ENCODE results near the gene EFEMP1.

The EFEMP1 gene

DNA sequence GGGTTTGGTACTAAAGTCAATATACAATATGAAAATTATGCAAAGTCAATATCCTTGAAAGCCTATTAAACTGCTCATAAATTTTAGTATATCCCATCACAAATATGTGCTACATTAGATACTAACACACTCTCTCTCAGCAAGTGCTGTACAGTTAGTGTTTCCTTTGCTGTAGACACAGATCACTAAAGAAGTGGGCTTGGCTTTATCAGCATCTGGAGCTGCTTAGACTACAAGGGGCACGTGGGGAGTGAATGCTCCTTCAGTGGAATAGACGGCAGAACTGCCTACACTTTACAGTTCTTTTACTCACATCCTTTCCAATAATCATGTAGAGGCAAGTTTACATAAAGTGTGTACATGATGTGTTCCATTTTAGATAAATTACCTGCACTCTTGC lies 26.0 kb upstream of the EFEMP1 start:
- Mint-ChIP-seq H3K27ac (no peak overlapping the region), H3K4me3 (no peak overlapping the region), H3K9me3 (no peaks in the 10 kb centered on the region), H3K36me3 (ENCODE audit: low read depth) (no peaks in the 10 kb centered on the region), H3K4me1 (ENCODE audit: low read depth) (no peaks in the 10 kb centered on the region), H3K27me3 (no peaks in the 10 kb centered on the region)
- DNase-seq, result no peak

DNA sequence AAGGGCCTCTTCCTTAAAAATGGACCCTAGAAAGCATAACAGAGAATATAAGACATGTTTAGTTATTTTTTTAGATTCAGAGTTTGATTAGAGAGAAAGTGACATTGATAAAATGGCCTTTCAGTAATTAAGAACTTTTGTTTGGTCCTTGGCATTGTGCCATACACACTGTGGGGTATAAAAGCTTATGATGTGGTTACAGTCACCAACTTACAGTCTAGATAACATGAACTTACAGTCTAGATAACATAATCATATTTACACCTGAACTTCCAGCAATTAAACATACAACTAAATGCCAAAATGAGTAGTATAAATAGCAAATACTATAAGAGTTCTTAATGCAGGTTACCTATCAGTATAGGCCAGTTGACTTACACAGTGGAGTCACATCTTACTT lies 25.6 kb upstream of the EFEMP1 start:
- Mint-ChIP-seq H3K27ac (no peak overlapping the region), H3K36me3 (ENCODE audit: low read depth) (no peaks in the 10 kb centered on the region), H3K27me3 (no peaks in the 10 kb centered on the region), H3K4me3 (no peak overlapping the region), H3K9me3 (no peaks in the 10 kb centered on the region), H3K4me1 (ENCODE audit: low read depth) (no peaks in the 10 kb centered on the region)
- DNase-seq, result no peak

DNA sequence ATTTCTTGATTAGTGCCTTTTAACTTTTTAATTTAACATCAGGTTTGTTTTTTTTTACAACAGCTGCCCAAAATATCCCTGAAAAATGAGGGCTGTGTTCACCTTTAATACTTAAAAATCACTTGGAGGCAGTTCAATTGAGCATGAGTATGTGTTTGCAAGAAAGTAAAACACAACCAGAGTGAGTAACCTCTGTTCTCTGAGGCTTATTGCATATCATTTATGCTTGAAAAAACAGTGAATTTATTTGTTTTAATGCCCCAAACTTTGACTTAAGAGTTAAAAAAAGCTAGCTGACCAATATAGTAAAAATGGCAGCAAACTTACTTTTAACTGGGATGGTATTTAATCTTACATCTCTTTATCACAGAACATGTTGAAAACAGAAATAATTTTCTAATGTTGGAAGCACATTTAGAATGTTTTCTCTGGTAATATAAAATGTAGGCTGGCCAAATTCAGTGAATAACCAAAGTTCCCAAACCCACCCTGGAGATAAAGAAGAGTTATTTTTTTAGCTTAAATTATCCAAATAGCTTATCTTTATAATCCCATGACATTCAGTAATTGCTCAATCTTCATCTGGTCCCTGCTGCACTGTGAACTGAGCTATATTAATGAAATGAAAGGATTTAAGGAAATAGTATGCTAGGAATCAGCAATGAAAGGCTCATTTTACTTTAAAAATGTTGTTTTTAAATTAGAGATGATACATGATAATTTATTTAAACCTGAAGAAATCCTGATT lies 24.8 kb upstream of the EFEMP1 start:
- DNase-seq, result no peak
- Mint-ChIP-seq H3K27ac (no peak overlapping the region), H3K27me3 (no peaks in the 10 kb centered on the region), H3K36me3 (ENCODE audit: low read depth) (no peaks in the 10 kb centered on the region), H3K4me3 (no peak overlapping the region), H3K4me1 (ENCODE audit: low read depth) (no peaks in the 10 kb centered on the region), H3K9me3 (no peaks in the 10 kb centered on the region)

DNA sequence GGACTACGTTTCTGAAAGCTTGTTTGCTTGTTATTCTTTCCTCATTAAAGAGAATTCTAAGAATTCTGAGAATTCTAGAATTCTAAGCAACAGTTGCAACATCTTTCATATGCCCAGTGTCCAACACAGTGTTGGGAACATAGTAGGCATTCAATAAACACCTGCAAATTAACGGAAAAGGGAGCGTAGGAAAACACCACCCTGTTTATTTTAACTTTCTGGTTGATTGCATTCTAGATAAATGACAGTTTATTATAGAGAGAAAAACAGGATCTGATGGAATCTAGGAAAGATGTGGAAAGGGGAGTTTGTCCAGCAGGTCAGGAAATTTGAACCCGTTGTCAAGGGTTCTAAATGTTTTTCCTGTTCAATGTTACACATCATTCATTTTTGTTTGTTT lies 24.2 kb upstream of the EFEMP1 start:
- Mint-ChIP-seq H3K36me3 (ENCODE audit: low read depth) (no peaks in the 10 kb centered on the region), H3K4me1 (ENCODE audit: low read depth) (no peaks in the 10 kb centered on the region), H3K27ac (no peak overlapping the region), H3K4me3 (no peak overlapping the region), H3K9me3 (no peaks in the 10 kb centered on the region), H3K27me3 (no peaks in the 10 kb centered on the region)
- DNase-seq, result no peak

DNA sequence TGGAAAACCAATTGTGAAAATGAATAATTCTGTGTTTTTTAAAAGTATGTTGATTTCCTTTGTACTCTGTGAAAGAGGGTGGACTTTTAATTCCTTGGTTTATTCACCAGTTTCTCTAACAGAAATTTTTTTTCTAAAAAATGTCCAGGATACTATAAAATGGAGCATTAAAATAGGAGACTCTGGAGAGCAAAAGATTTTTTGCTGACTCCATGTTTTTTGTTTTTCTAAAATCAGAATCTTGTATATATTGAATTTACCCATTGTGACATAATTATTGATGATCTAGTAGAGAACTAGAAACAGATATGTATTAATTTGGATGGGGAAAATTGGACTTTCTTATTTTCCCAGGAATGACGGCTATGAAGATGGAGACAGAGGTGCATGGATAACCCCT lies 23.2 kb upstream of the EFEMP1 start:
- H3K4me3 Mint-ChIP-seq, result no peak overlapping the region
- no peaks in the 10 kb centered on the region for H3K9me3 Mint-ChIP-seq
- DNase-seq, result no peak
- H3K36me3 Mint-ChIP-seq (ENCODE audit: low read depth), result no peaks in the 10 kb centered on the region
- H3K27ac Mint-ChIP-seq, result no peak overlapping the region
- no peaks in the 10 kb centered on the region for H3K27me3 Mint-ChIP-seq
- H3K4me1 Mint-ChIP-seq (ENCODE audit: low read depth), result no peaks in the 10 kb centered on the region

DNA sequence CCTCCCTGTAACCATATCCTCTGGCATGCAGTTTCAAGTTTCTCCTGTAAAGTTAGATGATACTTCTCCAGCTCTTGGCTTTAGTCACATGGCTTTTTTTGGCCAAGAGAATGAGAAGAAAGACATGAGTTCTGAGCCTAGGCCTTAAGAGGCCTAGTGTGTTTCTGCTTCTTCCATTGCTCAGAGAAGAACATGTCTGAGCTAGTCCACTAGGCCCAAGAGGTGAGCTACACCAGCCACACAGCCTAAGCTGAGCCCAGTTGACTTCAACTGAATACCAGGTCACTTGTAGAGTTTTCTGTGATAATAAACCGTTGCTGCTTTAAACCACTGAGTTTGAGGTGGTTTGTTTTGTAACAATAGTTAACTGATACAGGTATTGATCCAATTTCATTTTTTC lies 19.9 kb upstream of the EFEMP1 start:
- no peak overlapping the region for H3K4me3 Mint-ChIP-seq
- no peak overlapping the region for H3K27ac Mint-ChIP-seq
- H3K4me1 Mint-ChIP-seq (ENCODE audit: low read depth), result no peaks in the 10 kb centered on the region
- H3K27me3 Mint-ChIP-seq, result no peaks in the 10 kb centered on the region
- H3K36me3 Mint-ChIP-seq (ENCODE audit: low read depth), result no peaks in the 10 kb centered on the region
- no peak for DNase-seq
- H3K9me3 Mint-ChIP-seq, result no peaks in the 10 kb centered on the region

DNA sequence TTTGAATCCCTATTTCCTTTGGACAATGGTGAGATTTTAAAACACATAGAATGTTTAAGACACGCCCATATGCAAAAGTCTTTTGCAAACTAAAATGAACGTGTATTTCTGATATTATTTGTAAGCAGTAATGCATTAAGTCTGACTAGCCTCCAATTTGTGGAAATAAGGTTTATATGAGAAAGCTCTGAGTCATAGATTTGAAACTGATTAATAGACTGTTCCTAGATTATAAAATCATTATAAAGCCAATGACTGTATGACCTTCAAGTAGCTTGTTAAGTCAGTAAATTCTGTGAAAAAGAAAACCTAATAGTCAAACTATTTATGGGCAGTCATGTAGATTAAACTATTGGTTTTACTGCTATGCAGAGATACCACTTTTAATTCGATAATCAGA lies 12.8 kb upstream of the EFEMP1 start:
- H3K4me3 Mint-ChIP-seq, result no peak overlapping the region
- H3K4me1 Mint-ChIP-seq (ENCODE audit: low read depth), result no peaks in the 10 kb centered on the region
- H3K27ac Mint-ChIP-seq, result no peak overlapping the region
- no peak for DNase-seq
- peaks cover 2% of the 10 kb centered on the region for H3K27me3 Mint-ChIP-seq
- H3K9me3 Mint-ChIP-seq, result no peaks in the 10 kb centered on the region
- no peaks in the 10 kb centered on the region for H3K36me3 Mint-ChIP-seq (ENCODE audit: low read depth)

DNA sequence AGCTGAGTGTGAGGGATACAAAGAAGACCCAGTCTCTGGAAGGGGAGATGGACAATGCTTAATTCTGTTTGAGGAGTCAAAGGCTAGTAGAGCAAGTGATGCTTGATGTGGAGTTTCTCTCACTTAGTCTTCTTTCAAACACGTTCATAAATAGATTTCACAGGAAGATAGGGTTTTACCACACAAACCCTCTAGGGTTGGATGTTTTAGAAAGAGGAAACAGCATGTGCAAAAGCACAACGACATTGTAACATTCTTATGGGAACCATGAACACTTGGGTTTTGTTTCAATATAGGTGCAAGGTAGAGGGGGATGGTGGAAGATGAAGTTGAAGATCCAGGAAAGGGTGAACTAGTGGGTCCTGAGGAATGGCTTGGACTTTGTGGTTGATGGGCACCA lies 10.8 kb upstream of the EFEMP1 start:
- Mint-ChIP-seq H3K4me1 (ENCODE audit: low read depth) (no peaks in the 10 kb centered on the region), H3K4me3 (no peak overlapping the region), H3K27me3 (peaks cover 2% of the 10 kb centered on the region), H3K36me3 (ENCODE audit: low read depth) (no peaks in the 10 kb centered on the region), H3K9me3 (no peaks in the 10 kb centered on the region), H3K27ac (no peak overlapping the region)
- no peak for DNase-seq

DNA sequence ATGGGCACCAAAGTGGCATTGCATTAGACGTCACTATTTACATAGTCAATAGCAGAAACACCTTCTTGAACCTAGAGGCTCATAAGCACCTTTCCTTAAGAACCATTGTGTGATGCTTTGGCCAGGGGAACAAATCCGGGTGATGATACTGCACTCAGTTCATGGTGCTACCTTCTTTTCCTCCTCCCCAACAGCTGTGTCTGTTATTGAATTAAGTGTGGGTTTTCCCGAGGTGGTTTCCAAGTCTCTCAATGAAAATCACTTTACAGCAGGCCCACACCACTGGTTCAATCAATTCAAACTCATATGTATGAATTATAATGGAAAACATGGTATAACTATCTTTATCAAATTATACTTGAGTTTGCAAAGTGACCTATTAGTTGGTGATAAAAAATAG lies 9.3 kb upstream of the EFEMP1 start:
- H3K9me3 Mint-ChIP-seq, result no peaks in the 10 kb centered on the region
- DNase-seq, result no peak
- no peaks in the 10 kb centered on the region for H3K36me3 Mint-ChIP-seq (ENCODE audit: low read depth)
- no peak overlapping the region for H3K27ac Mint-ChIP-seq
- no peak overlapping the region for H3K4me3 Mint-ChIP-seq
- H3K4me1 Mint-ChIP-seq (ENCODE audit: low read depth), result no peaks in the 10 kb centered on the region
- peaks cover 2% of the 10 kb centered on the region for H3K27me3 Mint-ChIP-seq

DNA sequence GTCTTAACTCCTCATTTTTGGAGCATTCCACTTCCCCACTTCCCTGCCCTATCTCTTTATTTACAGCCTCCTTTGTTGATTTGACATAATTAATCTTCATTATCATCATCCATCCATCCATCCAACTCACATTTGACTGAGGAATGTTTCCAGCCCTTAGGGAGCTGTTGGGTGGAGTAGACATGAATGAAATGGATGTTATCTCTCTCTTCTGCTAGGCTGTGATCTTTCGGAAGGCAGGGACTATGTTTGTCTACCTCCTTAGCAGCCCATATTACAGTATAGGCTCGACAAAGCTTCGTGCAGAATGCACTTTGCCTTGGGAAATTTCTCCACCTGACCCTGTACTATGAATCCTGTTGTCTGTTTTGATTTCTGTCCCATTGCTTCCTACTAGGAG lies 7.7 kb upstream of the EFEMP1 start:
- H3K27me3 Mint-ChIP-seq, result no peaks in the 10 kb centered on the region
- no peaks in the 10 kb centered on the region for H3K9me3 Mint-ChIP-seq
- DNase-seq, result no peak
- no peak overlapping the region for H3K27ac Mint-ChIP-seq
- no peaks in the 10 kb centered on the region for H3K36me3 Mint-ChIP-seq (ENCODE audit: low read depth)
- H3K4me1 Mint-ChIP-seq (ENCODE audit: low read depth), result no peaks in the 10 kb centered on the region
- no peak overlapping the region for H3K4me3 Mint-ChIP-seq

DNA sequence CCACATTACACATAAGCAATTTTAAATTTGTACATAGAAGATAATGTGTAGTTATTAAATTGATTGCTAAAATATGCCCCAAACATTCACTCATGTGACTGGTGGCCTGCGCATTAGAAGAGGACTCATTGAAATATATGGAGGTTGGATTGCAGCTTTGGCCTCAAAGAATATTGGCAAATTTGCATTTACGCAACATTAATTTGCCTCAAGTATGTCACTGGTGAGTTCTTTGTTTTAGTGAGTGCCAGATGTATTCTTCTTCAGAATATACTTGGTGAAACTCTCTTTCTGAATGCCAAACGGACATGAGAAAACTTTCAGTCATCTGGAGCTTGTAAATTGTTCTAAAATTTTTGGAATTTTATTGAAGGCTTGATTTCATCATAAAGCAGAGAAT lies 5.9 kb upstream of the EFEMP1 start:
- Mint-ChIP-seq H3K27me3 (peaks cover 10% of the 10 kb centered on the region), H3K9me3 (no peaks in the 10 kb centered on the region), H3K4me1 (ENCODE audit: low read depth) (no peaks in the 10 kb centered on the region), H3K4me3 (no peak overlapping the region), H3K27ac (no peak overlapping the region), H3K36me3 (ENCODE audit: low read depth) (no peaks in the 10 kb centered on the region)
- no peak for DNase-seq

DNA sequence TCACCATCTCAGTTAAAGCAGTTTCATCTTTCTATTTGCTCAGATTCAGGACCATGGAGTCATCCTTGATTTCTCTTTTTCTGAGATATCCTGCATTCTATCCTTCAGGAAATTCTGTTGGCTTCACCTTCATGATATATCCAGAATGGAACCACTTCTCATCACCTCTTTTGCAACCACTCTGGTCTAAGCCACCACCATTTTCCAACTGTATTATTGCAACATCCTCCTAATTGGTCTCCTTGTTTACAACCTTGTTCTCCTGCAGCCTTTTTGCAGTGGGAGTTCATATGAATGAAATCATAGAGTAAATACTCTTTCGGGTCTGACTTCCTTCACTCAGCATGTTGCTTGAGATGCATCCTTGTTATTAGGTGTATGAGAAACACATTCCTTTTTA lies 3.4 kb upstream of the EFEMP1 start:
- peaks cover 7% of the 10 kb centered on the region for H3K4me1 Mint-ChIP-seq (ENCODE audit: low read depth)
- H3K27me3 Mint-ChIP-seq, result peaks cover 32% of the 10 kb centered on the region
- H3K36me3 Mint-ChIP-seq (ENCODE audit: low read depth), result no peaks in the 10 kb centered on the region
- H3K27ac Mint-ChIP-seq, result no peak overlapping the region
- no peak for DNase-seq
- no peaks in the 10 kb centered on the region for H3K9me3 Mint-ChIP-seq
- H3K4me3 Mint-ChIP-seq, result no peak overlapping the region

DNA sequence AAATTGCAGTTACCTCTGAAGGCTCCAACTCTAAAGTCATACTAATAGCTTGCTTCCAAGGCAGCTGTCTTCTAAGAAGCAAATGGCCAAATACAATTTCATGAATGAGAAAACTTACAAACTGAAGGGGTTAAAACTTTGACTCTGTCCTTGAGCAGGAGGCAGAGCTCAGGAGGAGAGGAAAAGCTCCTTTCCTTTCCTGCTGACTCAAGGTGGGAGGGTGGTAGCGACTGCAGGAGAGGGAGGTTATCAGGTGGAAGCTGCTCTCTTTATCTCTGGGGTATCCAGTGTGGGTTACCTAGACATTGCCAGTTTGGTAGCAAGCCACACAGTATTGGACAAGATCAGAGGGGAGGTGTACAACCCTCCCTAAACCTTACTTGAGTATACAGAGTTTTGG lies 2.7 kb upstream of the EFEMP1 start:
- H3K27me3 Mint-ChIP-seq, result peaks cover 37% of the 10 kb centered on the region

DNA sequence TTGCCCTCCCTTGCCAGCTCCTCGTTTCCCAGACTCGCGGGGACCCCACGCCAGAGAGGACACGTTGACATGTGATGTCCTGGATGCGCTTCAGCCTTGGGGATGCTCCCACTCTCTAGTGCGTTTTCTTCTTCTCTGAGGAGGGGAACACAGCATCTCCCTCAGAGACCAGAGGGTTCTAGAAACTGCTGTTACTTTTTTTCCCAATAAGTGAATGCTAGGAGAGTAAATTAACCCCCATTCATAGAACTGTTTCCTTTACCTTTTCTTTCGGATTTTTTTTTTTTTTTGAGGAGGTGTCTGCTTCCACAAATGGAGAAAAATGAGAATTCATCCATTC lies 370 bp upstream of the EFEMP1 start:
- Mint-ChIP-seq H3K4me3 (no peak overlapping the region), H3K9me3 (no peaks in the 10 kb centered on the region), H3K27ac (no peak overlapping the region), H3K4me1 (ENCODE audit: low read depth) (peaks cover 7% of the 10 kb centered on the region), H3K27me3 (peaks cover 44% of the 10 kb centered on the region), H3K36me3 (ENCODE audit: low read depth) (no peaks in the 10 kb centered on the region)
- DNase-seq, result no peak

More for the DNA sequence above, 2.7 kb upstream of the EFEMP1 start:
- H3K36me3 Mint-ChIP-seq (ENCODE audit: low read depth), result no peaks in the 10 kb centered on the region
- no peak for DNase-seq
- no peak overlapping the region for H3K27ac Mint-ChIP-seq
- no peaks in the 10 kb centered on the region for H3K9me3 Mint-ChIP-seq
- H3K4me1 Mint-ChIP-seq (ENCODE audit: low read depth), result peaks cover 7% of the 10 kb centered on the region
- no peak overlapping the region for H3K4me3 Mint-ChIP-seq

DNA sequence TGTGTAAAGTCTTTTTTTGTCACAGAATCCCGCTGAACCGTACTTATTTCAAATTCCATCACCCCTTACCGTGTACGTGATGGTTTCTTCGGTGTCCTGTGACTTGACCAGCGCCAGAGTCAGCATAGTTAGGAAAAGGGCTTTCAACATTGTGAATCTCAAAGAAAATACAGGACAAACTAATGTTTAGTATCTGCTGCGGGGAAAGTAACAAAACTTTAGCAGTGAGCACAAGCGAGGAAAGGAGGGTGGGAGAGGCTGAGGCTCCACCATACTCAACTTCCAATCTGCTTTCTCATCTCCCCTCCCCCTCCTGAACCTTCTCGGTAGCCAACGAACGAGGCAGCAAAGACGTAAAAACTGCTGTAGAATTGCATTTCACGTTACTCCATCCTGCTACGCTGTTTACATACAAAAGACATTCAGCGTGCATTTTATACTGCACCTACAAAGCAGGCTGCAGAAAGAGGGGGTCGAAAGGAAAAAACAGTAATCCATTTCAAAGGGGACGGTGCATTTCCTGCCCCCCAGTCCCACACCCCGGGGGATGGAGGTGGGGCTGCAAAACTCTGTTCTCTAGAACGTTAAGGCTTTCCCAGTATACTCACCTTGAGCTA lies 1.2 kb downstream of the EFEMP1 start:
- no peak overlapping the region for H3K4me3 Mint-ChIP-seq
- peaks cover 7% of the 10 kb centered on the region for H3K4me1 Mint-ChIP-seq (ENCODE audit: low read depth)
- peaks cover 44% of the 10 kb centered on the region for H3K27me3 Mint-ChIP-seq
- no peaks in the 10 kb centered on the region for H3K9me3 Mint-ChIP-seq
- H3K27ac Mint-ChIP-seq, result no peak overlapping the region
- no peaks in the 10 kb centered on the region for H3K36me3 Mint-ChIP-seq (ENCODE audit: low read depth)
- no peak for DNase-seq

DNA sequence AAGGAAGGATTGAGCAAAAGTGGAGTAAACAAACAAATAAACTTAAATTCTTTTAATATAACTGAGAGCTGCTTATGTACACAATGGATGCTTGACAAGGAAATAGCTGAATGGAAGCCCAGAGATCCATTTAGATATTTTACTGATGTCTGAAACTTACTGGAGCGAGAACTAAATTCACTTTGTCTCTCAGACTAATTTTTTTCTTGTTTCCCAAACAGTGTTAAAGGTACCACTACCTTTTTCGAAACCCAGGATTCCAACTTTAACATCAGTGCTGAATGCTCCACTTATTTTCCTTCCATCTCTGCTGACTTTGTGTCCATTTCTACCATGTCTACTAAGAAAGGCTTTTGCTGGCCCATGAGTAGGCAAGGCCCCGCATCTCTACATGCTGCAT lies 4.0 kb downstream of the EFEMP1 start:
- no peak for DNase-seq
- no peak overlapping the region for H3K27ac Mint-ChIP-seq
- H3K4me3 Mint-ChIP-seq, result no peak overlapping the region
- H3K4me1 Mint-ChIP-seq (ENCODE audit: low read depth), result peaks cover 7% of the 10 kb centered on the region
- no peaks in the 10 kb centered on the region for H3K9me3 Mint-ChIP-seq
- H3K36me3 Mint-ChIP-seq (ENCODE audit: low read depth), result no peaks in the 10 kb centered on the region
- H3K27me3 Mint-ChIP-seq, result peaks cover 34% of the 10 kb centered on the region
